Thyroid gland (tissue), 4 donors: ENCODE data around the gene ADARB1. TPM values are rescaled to one million over a fixed set of nuclear protein-coding genes. Genes with fewer than 3 reads are reported as not detected.

Experiments used
- DNase-seq, 2 donors: peaks; one replicate each; pipeline ENCODE4 v3.0.0-alpha.2; 2019
- H3K27ac ChIP-seq, 3 donors: fragments of 200-600 bp; sonication (generic); 1 replicate in 2 of 3; 2 replicates in 1 of 3; pipeline ENCODE4 v1.5.1; 2016 to 2019; ENCODE audit warnings: mild to moderate bottlenecking in 1 of 3, moderate library complexity in 1 of 3
- H3K27me3 ChIP-seq: fragments of 200-600 bp; sonication (generic); one replicate; pipeline ENCODE4 v1.5.1; 2019
- H3K36me3 ChIP-seq, 2 donors: fragments of 200-600 bp; sonication (generic); one replicate each; pipeline ENCODE4 v1.5.1; 2016 to 2019
- H3K4me1 ChIP-seq, 2 donors: fragments of 200-600 bp; sonication (generic); one replicate each; pipeline ENCODE4 v1.5.1; 2017 to 2019
- H3K4me3 ChIP-seq, 3 donors: fragments of 200-600 bp; sonication (generic); replicated peaks in 1 of 3; 1 replicate in 2 of 3; 2 replicates in 1 of 3; pipeline ENCODE4 v1.5.1; 2016; ENCODE audit warnings: mild to moderate bottlenecking in 1 of 3
- H3K9me3 ChIP-seq: fragments of 200-600 bp; sonication (generic); one replicate; pipeline ENCODE4 v1.5.1; 2017
- POLR2A ChIP-seq, 2 donors: fragments of 450-650 bp; IDR thresholded peaks; one replicate each; pipeline ENCODE4 v1.6.1; 2017; ENCODE audit warnings: antibody characterized with exemption in 2 of 2, mild to moderate bottlenecking in 2 of 2, moderate library complexity in 1 of 2
- WGBS, 2 donors: methylation state at CpG; one replicate each; pipeline ENCODE4 v1.1.5; 2017; 5-methylcytosine and 5-hydroxymethylcytosine counted together
- intact Hi-C: fragments of 100-400 bp; cut with DNase I; formaldehyde crosslinking; loops from one replicate; pipeline ENCODE4 v1.15.1; 2023
- total RNA-seq, 4 donors: library from RNA; depleted of rRNA; stranded (reverse); fragments of >200 nt; gene quantifications; one replicate each; pipeline ENCODE4 v1.2.3, GENCODE V29; 2016
- TF ChIP-seq, protein P1 (sequence below), 6 experiments: fragments of 200-600 bp in 3 of 6; fragments of 450-650 bp in 3 of 6; sonication (generic) in 3 of 6; IDR thresholded peaks; one replicate each; pipeline ENCODE4 v1.5.1; 2016 to 2019; ENCODE audit warnings: antibody characterized with exemption in 6 of 6, mild to moderate bottlenecking in 2 of 6, inconsistent platforms in 1 of 6, moderate library complexity in 1 of 6

Gene ADARB1
- total RNA-seq, 4 donors from 2014 or later, result 5.0 to 20.2 (median 10.1) TPM

GRCh38 chr21:45056296-45056904 lies 18.0 kb upstream of the ADARB1 start:
- H3K27me3 ChIP-seq, result no peaks in the 10 kb centered on the region
- no peak for DNase-seq
- H3K4me1 ChIP-seq, result no peaks in the 10 kb centered on the region
- TF ChIP-seq, protein P1, sequence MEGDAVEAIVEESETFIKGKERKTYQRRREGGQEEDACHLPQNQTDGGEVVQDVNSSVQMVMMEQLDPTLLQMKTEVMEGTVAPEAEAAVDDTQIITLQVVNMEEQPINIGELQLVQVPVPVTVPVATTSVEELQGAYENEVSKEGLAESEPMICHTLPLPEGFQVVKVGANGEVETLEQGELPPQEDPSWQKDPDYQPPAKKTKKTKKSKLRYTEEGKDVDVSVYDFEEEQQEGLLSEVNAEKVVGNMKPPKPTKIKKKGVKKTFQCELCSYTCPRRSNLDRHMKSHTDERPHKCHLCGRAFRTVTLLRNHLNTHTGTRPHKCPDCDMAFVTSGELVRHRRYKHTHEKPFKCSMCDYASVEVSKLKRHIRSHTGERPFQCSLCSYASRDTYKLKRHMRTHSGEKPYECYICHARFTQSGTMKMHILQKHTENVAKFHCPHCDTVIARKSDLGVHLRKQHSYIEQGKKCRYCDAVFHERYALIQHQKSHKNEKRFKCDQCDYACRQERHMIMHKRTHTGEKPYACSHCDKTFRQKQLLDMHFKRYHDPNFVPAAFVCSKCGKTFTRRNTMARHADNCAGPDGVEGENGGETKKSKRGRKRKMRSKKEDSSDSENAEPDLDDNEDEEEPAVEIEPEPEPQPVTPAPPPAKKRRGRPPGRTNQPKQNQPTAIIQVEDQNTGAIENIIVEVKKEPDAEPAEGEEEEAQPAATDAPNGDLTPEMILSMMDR (IDR thresholded peaks at IDR 0.05), result no peak
- TF ChIP-seq POLR2A (IDR thresholded peaks at IDR 0.05), result no peak
- no peak overlapping the region for H3K27ac ChIP-seq
- H3K36me3 ChIP-seq, result no peaks in the 10 kb centered on the region
- H3K4me3 ChIP-seq, result no peak overlapping the region
- intact Hi-C loops, result no loop called here
- WGBS, 2 donors, result 67 to 82% methylated on average over 22 of the region's 22 CpGs
- no peaks in the 10 kb centered on the region for H3K9me3 ChIP-seq

GRCh38 chr21:45056917-45057560 lies 17.3 kb upstream of the ADARB1 start:
- WGBS, 2 donors, result 80 to 82% methylated on average over 12 of the region's 12 CpGs
- no peak overlapping the region for H3K4me3 ChIP-seq
- H3K27me3 ChIP-seq, result no peaks in the 10 kb centered on the region
- TF ChIP-seq POLR2A (IDR thresholded peaks at IDR 0.05), result no peak
- TF ChIP-seq, protein P1 (IDR thresholded peaks at IDR 0.05), result no peak
- no peaks in the 10 kb centered on the region for H3K36me3 ChIP-seq
- intact Hi-C loops, result no loop called here
- H3K4me1 ChIP-seq, result no peaks in the 10 kb centered on the region
- no peak overlapping the region for H3K27ac ChIP-seq
- no peaks in the 10 kb centered on the region for H3K9me3 ChIP-seq
- DNase-seq, result no peak

DNA sequence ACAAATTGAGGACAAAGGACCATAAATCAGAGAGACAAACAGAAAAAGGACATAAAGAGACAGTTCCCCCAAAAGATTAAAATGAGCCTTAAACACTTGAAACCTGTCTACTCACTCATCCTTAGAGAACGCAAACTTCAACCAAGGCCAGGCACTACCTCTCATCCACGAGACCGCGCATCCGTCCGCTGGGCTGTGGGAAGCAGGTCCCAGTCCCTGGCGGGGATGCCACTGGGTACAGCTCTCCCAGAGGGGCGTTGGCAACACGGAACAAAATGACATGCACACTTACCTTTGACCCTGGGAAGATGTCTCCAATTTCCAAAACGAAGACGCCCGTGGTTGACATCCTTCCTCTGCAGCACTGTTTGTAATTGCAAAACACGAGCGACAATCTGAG lies 16.5 kb upstream of the ADARB1 start:
- Histone ChIP-seq H3K27me3 (no peaks in the 10 kb centered on the region), H3K27ac (no peak overlapping the region), H3K36me3 (no peaks in the 10 kb centered on the region), H3K4me1 (no peaks in the 10 kb centered on the region), H3K9me3 (no peaks in the 10 kb centered on the region), H3K4me3 (no peak overlapping the region)
- DNase-seq, result no peak
- TF ChIP-seq POLR2A (IDR thresholded peaks at IDR 0.05), result no peak
- TF ChIP-seq, protein P1 (IDR thresholded peaks at IDR 0.05), result no peak
- WGBS, 2 donors, result 75 to 82% methylated on average over 14 of the region's 14 CpGs
- intact Hi-C loops, result no loop called here

- Histone ChIP-seq H3K27ac (no peak overlapping the region), H3K4me1 (no peaks in the 10 kb centered on the region), H3K4me3 (no peak overlapping the region), H3K27me3 (no peaks in the 10 kb centered on the region), H3K9me3 (no peaks in the 10 kb centered on the region), H3K36me3 (no peaks in the 10 kb centered on the region)
- TF ChIP-seq POLR2A (IDR thresholded peaks at IDR 0.05), result no peak
- TF ChIP-seq, protein P1 (IDR thresholded peaks at IDR 0.05), result no peak
- no peak for DNase-seq
- intact Hi-C loops, result no loop called here
- WGBS, 2 donors, result 74 to 80% methylated on average over 4 of the region's 4 CpGs
These were observed 15.3 kb upstream of the ADARB1 start for GRCh38 chr21:45059121-45059520.

- Histone ChIP-seq H3K4me3 (no peak overlapping the region), H3K9me3 (no peaks in the 10 kb centered on the region), H3K27ac (no peak overlapping the region), H3K36me3 (no peaks in the 10 kb centered on the region), H3K4me1 (no peaks in the 10 kb centered on the region), H3K27me3 (no peaks in the 10 kb centered on the region)
- no peak for TF ChIP-seq POLR2A (IDR thresholded peaks at IDR 0.05)
- TF ChIP-seq, protein P1 (IDR thresholded peaks at IDR 0.05), result no peak
- DNase-seq, result no peak
- intact Hi-C loops, result no loop called here
- WGBS, 2 donors, result 61 to 67% methylated on average over 8 of the region's 8 CpGs
These were observed 14.3 kb upstream of the ADARB1 start for GRCh38 chr21:45060089-45060488.
